ENCODE results near the gene RSL1D1.

GRCh38 chr16:11788914-11789313 is 62.4 kb downstream of the RSL1D1 start:
- TF ChIP-seq CTCF (IDR thresholded peaks at IDR 0.05) (no peak), POLR2A (IDR thresholded peaks at IDR 0.05; ENCODE audit: low read length) (no peak), RAD21 (conservative IDR thresholded peaks at IDR 0.05 in 1 of 2, IDR thresholded peaks at IDR 0.05 in 1 of 2) (no peak), ESRRA (IDR thresholded peaks at IDR 0.05; ENCODE audit: borderline replicate concordance, low read length) (no peak), MAFK (IDR thresholded peaks at IDR 0.05; ENCODE audit: partially characterized antibody) (no peak), RFX5 (IDR thresholded peaks at IDR 0.05) (no peak), MAX (IDR thresholded peaks at IDR 0.05) (no peak), ZFP36 (IDR thresholded peaks at IDR 0.05; ENCODE audit: borderline replicate concordance, partially characterized antibody) (no peak), HMGXB4 (CRISPR knock-in tag; IDR thresholded peaks at IDR 0.05; ENCODE audit: borderline replicate concordance) (no peak), ELK1 (IDR thresholded peaks at IDR 0.05; ENCODE audit: low read depth, low read length) (no peak), NR3C1 (IDR thresholded peaks at IDR 0.05) (no peak), EP300 (IDR thresholded peaks at IDR 0.05) (no peak), SMC3 (IDR thresholded peaks at IDR 0.05) (no peak), PBX3 (IDR thresholded peaks at IDR 0.05) (no peak)
